C4-2B (cell line): ENCODE measurements around the gene CCDC88B.
"Not testable (repeated sequence)": the region's sequence is repeated elsewhere in the genome, so short reads cannot be mapped to it uniquely, and the experiment has no call there.

Experiments
- H3K27ac ChIP-seq: fragments of 450-650 bp; 2 replicates; pipeline ENCODE4 v1.5.1; 2017
- CTCF ChIP-seq: fragments of 450-650 bp; conservative IDR thresholded peaks from 2 replicates; pipeline ENCODE4 v1.5.1; 2017; ENCODE audit warnings: mild to moderate bottlenecking
- ZFX ChIP-seq: fragments of 450-650 bp; IDR thresholded peaks from 2 replicates; pipeline ENCODE4 v1.6.1; 2017

CCDC88B gene

GRCh38 chr11:64322925-64323260 is 17.1 kb upstream of the CCDC88B start:
- TF ChIP-seq CTCF (no peak), ZFX (no peak)
- no peak overlapping the region for H3K27ac ChIP-seq

GRCh38 chr11:64323373-64323772 is 16.6 kb upstream of the CCDC88B start:
- H3K27ac ChIP-seq = no peak overlapping the region
- TF ChIP-seq CTCF (no peak), ZFX (no peak)

- H3K27ac ChIP-seq = not testable (repeated sequence)
Observed at GRCh38 chr11:64323984-64324383, 16.0 kb upstream of the CCDC88B start.

- H3K27ac ChIP-seq = no peak overlapping the region
- TF ChIP-seq ZFX = no peak
- TF ChIP-seq CTCF = no peak
Observed at GRCh38 chr11:64324692-64325469, 15.1 kb upstream of the CCDC88B start.

- H3K27ac ChIP-seq = no peak overlapping the region
- TF ChIP-seq CTCF = no peak
- TF ChIP-seq ZFX = no peak
Observed at GRCh38 chr11:64327375-64327774, 12.6 kb upstream of the CCDC88B start.

- no peak for TF ChIP-seq CTCF
- TF ChIP-seq ZFX = no peak
- H3K27ac ChIP-seq = peak overlapping the region; percentile 73; the same call in 1 of the 2 replicates
Observed at GRCh38 chr11:64327993-64328392, 12.0 kb upstream of the CCDC88B start.

- TF ChIP-seq CTCF = no peak
- TF ChIP-seq ZFX = no peak
- H3K27ac ChIP-seq = peak overlapping the region; percentile 13
Observed at GRCh38 chr11:64330888-64331287, 9.1 kb upstream of the CCDC88B start.
